Ishikawa (cell line): ENCODE measurements around the gene ARHGAP12.

Source experiments
- CEBPB ChIP-seq: IDR thresholded peaks from 2 replicates; pipeline ENCODE4 v1.6.1; 2012
- CREB1 ChIP-seq: IDR thresholded peaks from 2 replicates; pipeline ENCODE4 v1.6.1; 2012; ENCODE audit warnings: low read depth
- EGR1 ChIP-seq: IDR thresholded peaks from 2 replicates; pipeline ENCODE4 v1.6.1; 2012
- EP300 ChIP-seq: IDR thresholded peaks from 2 replicates; pipeline ENCODE4 v1.6.1; 2012; ENCODE audit warnings: borderline replicate concordance
- FOXM1 ChIP-seq: IDR thresholded peaks from 2 replicates; pipeline ENCODE4 v1.6.1; 2012; ENCODE audit warnings: low read depth, borderline replicate concordance
- MAX ChIP-seq: IDR thresholded peaks from 2 replicates; pipeline ENCODE4 v1.6.1; 2012
- TCF12 ChIP-seq: IDR thresholded peaks from 2 replicates; pipeline ENCODE4 v1.6.1; 2012; ENCODE audit warnings: low read depth
- TEAD4 ChIP-seq: IDR thresholded peaks from 2 replicates; pipeline ENCODE4 v1.6.1; 2012
- USF1 ChIP-seq: IDR thresholded peaks from 2 replicates; pipeline ENCODE4 v1.6.1; 2012
- YY1 ChIP-seq: IDR thresholded peaks from 2 replicates; pipeline ENCODE4 v1.6.1; 2012; ENCODE audit warnings: low read depth

GRCh38 chr10:31927884-31928548 is 615 bp downstream of the ARHGAP12 start:
- TF ChIP-seq EGR1 (no peak), MAX (no peak; the same call in 1 of the 2 replicates), FOXM1 (no peak), TCF12 (no peak), CEBPB (no peak), TEAD4 (no peak), EP300 (no peak), YY1 (no peak), CREB1 (no peak), USF1 (no peak)
